GM10847 (cell line): ENCODE measurements around the gene NCOA7.

Experiments used
- POLR2A ChIP-seq: IDR thresholded peaks from 2 replicates; pipeline ENCODE4 v1.6.1; 2011; ENCODE audit not compliant: insufficient read length; ENCODE audit errors: extremely low read depth

NCOA7 gene

DNA sequence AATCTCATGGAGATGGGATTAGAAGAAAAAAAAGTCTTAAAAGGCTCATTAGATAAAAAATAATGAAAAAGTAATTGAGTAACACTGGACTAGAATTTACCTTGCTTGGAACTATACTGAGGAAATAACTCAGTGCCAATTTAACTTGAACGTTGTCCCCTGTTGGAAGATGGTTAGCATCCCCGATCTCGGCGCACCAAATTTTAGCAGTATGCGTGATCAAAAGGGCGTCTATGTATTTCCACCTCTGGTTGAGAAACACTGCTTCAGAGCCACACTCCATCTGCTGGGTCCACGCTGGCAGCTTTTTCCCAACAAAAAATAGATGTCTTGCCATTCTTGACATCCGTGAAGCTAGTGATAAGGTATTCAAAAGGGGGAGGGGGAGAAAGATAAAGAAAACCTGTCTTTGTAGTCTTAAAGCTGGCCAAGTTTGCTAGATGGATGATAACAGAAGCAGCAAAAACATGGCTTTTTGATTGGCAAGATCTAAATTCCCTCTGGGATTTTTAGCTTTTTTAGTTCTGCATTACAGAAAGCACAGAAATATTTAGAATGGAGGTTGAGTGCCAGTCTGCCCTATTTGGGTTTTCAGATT lies 172.2 kb downstream of the NCOA7 start:
- no peak for TF ChIP-seq POLR2A

DNA sequence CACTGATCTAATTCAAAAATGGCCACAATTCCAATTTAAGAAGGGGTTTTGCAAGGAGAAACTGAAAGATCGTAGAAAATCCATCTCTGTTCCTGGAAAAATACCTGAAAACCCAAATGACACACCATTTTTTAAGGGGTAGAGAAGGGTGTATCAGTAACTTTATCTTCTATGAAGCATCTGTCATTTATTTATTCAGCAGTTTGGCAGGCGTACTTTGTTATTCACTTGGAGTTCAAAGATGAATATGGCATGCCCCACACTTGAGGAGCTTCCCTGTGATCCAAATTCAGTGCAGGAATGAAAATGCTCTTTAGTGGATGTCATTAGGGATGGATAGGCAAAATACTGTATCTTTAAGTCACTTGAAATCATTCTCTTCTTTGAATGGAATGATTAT lies 173.1 kb downstream of the NCOA7 start:
- no peak for TF ChIP-seq POLR2A

DNA sequence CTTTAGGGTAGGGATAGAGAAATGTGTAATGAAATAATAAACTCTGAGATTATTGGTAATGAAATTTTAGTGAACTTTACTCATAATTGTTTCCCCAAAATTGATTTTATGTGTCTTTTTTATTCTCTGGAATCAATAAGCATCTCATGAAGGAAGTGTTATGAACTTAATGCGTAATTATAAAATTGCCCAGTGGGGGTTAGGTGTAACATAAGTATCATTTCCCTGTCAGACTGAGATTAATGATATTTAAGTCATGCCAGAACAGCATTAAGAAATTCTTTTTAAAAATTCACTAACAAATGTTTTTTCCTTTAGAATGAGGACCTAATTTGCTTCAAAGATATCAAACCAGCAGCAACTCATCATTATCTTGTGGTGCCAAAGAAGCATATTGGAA lies 175.8 kb downstream of the NCOA7 start:
- no peak for TF ChIP-seq POLR2A

DNA sequence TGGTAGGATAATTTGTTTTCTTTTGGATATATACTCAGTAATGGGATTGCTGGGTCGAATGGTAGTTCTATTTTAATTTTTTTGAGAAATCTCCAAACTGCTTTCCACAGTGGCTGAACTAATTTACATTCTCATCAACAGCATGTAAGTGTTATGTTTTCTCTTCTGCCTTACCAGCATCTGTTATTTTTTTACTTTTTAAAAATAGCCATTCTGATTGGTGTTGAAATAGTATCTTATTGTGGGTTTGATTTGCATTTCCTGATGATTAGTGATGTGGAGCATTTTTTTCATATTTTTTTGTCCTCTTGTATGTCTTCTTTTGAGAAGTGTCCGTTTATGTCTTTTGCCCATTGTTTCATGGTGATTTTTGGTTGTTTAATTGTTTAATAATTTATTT lies 177.7 kb downstream of the NCOA7 start:
- no peak for TF ChIP-seq POLR2A

DNA sequence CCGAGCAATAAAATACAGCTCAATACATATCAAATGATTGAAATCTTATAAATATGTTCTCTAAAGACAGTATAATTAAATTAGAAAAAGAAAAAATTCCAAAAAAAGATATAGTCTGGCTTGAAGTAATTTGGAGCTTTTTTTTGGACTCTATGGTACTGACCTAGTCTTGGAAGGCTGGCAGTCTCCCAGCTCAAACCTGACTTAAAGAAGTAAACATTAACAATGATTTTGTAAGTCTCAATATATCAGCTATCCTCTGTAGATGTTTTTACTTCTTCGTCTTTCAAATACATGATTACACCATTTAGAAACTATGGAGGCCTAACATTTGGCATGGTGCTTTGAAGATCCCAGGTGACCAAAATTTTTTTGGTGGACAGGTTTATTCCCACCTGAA lies 180.0 kb downstream of the NCOA7 start:
- no peak for TF ChIP-seq POLR2A

DNA sequence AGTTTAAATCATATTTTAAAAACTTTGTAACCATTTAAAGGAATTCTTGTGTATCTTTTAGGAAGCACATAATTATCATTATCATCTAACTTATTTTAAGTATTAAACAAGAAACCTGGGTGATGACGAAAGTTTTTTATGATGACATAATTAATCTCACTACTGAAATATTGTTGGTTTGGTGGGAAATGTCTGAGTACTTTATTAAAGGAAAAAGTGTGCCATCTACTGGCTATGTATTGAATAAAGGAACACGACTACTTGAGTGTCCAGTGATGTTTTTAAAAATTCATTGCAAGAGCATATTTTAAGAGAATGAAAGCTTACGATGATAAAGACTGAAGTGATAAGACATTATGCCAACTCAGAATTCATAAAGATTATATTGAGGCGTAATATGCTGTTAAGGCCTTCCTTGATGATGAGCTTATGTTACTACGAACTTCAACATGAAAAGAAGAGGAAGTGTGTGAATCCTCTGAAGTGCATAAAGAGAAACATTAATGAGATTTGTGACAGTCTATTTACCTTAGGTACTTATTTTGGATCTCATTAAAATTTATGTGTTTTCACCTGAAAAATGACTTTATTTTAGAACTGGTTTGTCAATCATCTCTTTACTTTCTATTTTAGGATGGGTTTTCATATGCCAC lies 183.6 kb downstream of the NCOA7 start:
- no peak for TF ChIP-seq POLR2A

DNA sequence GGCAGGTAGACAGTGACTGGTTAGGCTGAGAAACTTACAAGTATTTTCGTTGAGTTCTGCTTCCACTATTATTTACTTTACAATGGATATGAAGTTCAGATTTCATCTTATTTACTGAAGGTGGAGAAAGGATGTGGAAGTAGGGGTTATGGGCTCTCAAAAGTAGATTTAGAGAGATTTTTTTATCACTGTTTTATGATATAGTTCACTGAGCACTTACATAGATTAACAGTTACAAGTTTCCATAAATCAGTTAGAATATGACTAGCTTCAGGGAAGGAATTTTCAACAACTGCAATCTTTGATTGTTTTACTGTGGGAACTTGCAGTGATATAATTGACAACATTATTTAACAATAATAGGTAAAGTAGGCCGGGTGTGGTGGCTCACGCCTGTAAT lies 188.3 kb downstream of the NCOA7 start:
- TF ChIP-seq POLR2A, result no peak
